RWPE1 (cell line): ENCODE results near the gene TMEM154.

Experiments used
- CTCF ChIA-PET: fragments of 350-600 bp; sonication (Branson Sonifier 250); formaldehyde crosslinking; extraction: SDS; loops from one replicate; lab custom pipeline; 2021; lab: Yijun Ruan, JAX
- POLR2A ChIA-PET: fragments of 400-600 bp; formaldehyde crosslinking; extraction: SDS; loops from one replicate; lab custom pipeline; 2020; ENCODE audit warnings: antibody characterized with exemption; ENCODE audit not compliant: low non-redundant PET; lab: Yijun Ruan, JAX
- DNase-seq: peaks from one replicate; pipeline ENCODE4 v3.0.0; 2012; ENCODE audit warnings: low spot score
- H3K27ac ChIP-seq: fragments of 450-650 bp; 2 replicates; pipeline ENCODE4 v1.5.1; 2017
- TF ChIP-seq, protein P1 (sequence below): fragments of 450-650 bp; conservative IDR thresholded peaks from 2 replicates; pipeline ENCODE4 v1.5.1; 2017; ENCODE audit warnings: low read depth, mild to moderate bottlenecking

Gene TMEM154

DNA sequence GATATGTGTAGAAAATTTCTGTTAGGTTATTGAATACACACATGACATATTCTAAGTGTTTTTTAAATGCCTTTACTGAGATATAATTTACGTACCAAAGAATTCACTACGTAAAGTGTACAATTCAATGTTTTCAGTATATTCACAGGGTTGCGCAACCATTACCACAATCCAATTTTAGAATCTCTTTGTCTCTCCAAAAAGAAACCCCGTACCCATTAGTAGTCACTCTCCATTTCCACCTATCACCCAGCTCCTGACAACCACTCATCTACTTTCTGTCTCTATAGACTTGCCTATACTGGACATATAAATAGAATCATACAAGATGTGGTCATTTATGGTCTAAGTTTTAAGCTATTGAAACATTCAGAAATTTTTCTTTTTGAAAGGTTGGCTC, 90.9 kb downstream of the TMEM154 start:
- no peak for DNase-seq
- ChIA-PET POLR2A (no interaction called here), CTCF (interaction anchor here (0.6 to 1.2 kb wide), 2 partner anchors 9 to 142 kb away, joined by 3 to 10 read pairs; no protein-coding TSS in a partner anchor)
- TF ChIP-seq, protein P1, sequence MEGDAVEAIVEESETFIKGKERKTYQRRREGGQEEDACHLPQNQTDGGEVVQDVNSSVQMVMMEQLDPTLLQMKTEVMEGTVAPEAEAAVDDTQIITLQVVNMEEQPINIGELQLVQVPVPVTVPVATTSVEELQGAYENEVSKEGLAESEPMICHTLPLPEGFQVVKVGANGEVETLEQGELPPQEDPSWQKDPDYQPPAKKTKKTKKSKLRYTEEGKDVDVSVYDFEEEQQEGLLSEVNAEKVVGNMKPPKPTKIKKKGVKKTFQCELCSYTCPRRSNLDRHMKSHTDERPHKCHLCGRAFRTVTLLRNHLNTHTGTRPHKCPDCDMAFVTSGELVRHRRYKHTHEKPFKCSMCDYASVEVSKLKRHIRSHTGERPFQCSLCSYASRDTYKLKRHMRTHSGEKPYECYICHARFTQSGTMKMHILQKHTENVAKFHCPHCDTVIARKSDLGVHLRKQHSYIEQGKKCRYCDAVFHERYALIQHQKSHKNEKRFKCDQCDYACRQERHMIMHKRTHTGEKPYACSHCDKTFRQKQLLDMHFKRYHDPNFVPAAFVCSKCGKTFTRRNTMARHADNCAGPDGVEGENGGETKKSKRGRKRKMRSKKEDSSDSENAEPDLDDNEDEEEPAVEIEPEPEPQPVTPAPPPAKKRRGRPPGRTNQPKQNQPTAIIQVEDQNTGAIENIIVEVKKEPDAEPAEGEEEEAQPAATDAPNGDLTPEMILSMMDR = no peak
- no peak overlapping the region for H3K27ac ChIP-seq

DNA sequence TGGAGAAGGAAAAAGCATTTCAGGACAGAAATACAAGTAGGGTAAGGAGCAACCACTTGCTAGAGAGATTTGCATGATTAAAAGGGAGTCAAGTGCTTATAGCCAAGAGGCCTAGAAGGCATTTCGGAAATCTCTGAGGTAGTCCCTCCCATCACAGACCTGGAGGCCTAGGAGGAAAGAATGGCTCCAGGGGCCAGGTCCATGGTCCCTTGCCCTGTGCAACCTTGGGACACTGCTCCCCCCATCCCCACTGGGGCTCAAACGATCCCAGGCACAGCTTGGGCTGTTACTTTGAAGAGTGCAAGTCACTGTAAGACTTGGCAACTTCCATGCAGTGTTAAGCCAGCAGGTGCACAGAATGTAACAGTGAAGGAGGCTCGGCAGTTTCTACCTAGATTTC, 92.7 kb downstream of the TMEM154 start:
- H3K27ac ChIP-seq = no peak overlapping the region
- POLR2A ChIA-PET = no interaction called here
- CTCF ChIA-PET = no interaction called here
- no peak for DNase-seq
- TF ChIP-seq, protein P1 = no peak

DNA sequence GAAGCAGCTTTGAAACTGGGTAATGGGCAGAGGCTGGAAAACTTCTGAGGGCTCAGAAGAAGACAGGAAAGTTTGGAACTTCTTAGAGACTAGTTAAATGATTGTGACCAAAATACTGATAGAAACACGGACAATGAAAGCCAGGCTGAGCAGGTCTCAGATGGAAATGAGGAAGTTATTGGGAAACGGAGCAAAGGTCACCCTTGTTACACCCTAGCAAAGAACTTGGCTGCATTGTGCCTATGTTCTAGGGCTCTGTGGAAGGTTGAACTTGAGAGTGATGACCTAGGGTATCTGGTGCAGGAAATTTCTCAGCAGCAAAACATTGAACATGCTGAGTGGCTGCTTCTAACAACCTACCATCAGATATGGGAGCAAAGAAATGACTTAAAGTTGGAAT, 93.1 kb downstream of the TMEM154 start:
- CTCF ChIA-PET = no interaction called here
- POLR2A ChIA-PET = no interaction called here
- TF ChIP-seq, protein P1 = no peak
- DNase-seq = no peak
- H3K27ac ChIP-seq = no peak overlapping the region

DNA sequence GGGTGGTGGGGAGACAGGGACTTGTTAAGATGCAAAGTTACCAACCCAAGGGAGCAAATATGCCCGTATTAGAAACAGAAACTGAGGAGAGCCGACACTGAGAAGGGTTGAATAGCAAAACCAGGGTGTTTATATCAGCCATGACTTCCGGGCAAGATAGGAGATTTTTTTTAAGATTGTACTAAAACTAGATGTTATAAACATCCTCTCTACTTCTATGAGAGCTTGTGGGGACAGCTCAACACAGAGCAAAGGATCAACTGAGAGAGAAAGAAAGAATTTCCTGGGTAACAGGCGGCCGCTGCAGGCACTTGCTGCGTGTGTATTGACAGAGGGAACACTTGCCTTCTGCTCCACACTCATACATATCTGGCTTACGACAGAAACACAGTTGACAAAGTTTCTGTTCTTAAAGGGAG, 94.8 kb downstream of the TMEM154 start:
- CTCF ChIA-PET = no interaction called here
- POLR2A ChIA-PET = no interaction called here
- TF ChIP-seq, protein P1 = no peak
- H3K27ac ChIP-seq = no peak overlapping the region
- no peak for DNase-seq

DNA sequence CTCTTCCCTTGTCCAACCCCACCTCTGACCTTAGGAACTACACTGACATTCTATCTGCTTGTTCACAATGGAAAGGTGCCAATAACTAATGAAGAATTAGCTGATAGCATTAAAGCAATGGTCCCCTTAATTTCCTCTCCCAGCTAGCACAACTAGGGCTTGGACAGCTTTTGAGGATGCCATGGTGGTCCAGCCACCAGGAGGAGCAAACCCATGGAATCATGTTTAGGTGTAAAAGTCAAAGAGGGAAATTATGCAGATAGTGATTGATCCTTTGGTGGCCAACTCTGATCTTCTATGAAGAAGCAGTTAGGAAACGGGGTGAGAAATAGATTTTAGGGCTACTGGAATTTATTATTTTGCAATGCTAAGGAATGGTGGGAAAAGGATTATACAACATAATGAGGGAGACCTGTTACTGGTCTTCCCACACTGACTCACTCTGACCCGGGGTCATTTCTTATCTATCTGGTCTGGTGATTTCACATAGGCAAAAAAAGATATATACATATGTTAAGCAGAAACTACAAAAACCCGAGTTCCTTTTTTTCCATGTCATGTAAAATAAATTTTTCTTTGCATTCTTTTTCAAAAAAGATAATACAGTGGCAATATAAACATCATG, 98.1 kb downstream of the TMEM154 start:
- DNase-seq = no peak
- POLR2A ChIA-PET = no interaction called here
- CTCF ChIA-PET = no interaction called here

DNA sequence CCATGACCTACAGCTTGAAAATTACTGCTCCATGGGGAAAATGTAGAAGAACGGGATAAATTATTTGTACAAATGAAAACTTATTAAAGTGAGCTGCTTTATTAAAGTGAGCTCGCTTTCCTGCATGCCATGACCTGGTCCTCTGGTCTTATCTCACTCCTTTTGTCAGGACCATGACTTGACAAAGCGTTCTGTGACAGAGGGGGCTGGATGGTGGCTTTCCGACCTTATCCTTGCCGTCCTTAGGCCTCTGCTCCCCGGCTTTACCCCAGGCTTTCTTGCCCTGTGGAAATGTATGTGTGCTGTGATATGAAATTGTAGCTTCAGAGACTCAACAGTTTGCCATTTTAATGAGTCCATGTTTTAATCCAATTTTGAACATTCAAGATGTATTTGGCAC, 99.9 kb downstream of the TMEM154 start:
- POLR2A ChIA-PET = no interaction called here
- H3K27ac ChIP-seq = no peak overlapping the region
- no peak for DNase-seq
- TF ChIP-seq, protein P1 = no peak
- CTCF ChIA-PET = interaction anchor here (1.2 kb wide), 1 partner anchor 9 kb away, joined by 10 read pairs; no protein-coding TSS in a partner anchor

More for the DNA sequence above, 98.1 kb downstream of the TMEM154 start:
- no peak overlapping the region for H3K27ac ChIP-seq
- TF ChIP-seq, protein P1 = no peak
